ENCODE results near the gene RAB7B.

- TF ChIP-seq CTCF (IDR thresholded peaks at IDR 0.05) (no peak), POLR2A (IDR thresholded peaks at IDR 0.05) (no peak)
Observed at GRCh38 chr1:206041640-206042039, 38.4 kb upstream of the RAB7B start.

All from body of pancreas (tissue), 4 donors.